ENCODE measurements around the gene AURKA.

Gene AURKA

GRCh38 chr20:56352345-56353055 lies 39.5 kb downstream of the AURKA start:
- H3K79me2 ChIP-seq, result no peaks in the 10 kb centered on the region
- no peak overlapping the region for H3K9ac ChIP-seq
- no peak for TF ChIP-seq CTCF (IDR thresholded peaks at IDR 0.05)
- no peak overlapping the region for H2AFZ ChIP-seq
- no peak overlapping the region for H3K4me3 ChIP-seq (ENCODE audit: low read depth, low read length)
- H3K27ac ChIP-seq, result no peak overlapping the region
- H3K4me1 ChIP-seq, result no peaks in the 10 kb centered on the region
- H3K9me3 ChIP-seq (ENCODE audit: control insufficient read depth, low read length), result no peaks in the 10 kb centered on the region
- H3K4me2 ChIP-seq (ENCODE audit: low read length), result no peak overlapping the region
- H3K36me3 ChIP-seq (ENCODE audit: control insufficient read depth, insufficient read depth, low read length), result no peaks in the 10 kb centered on the region
- no peaks in the 10 kb centered on the region for H3K27me3 ChIP-seq (ENCODE audit: control insufficient read depth, insufficient read depth, low read length)

GRCh38 chr20:56350842-56351241 lies 41.2 kb downstream of the AURKA start:
- Histone ChIP-seq H3K27ac (no peak overlapping the region), H3K4me1 (no peaks in the 10 kb centered on the region), H3K27me3 (ENCODE audit: control insufficient read depth, insufficient read depth, low read length) (no peaks in the 10 kb centered on the region), H3K9ac (no peak overlapping the region), H2AFZ (no peak overlapping the region), H3K36me3 (ENCODE audit: control insufficient read depth, insufficient read depth, low read length) (no peaks in the 10 kb centered on the region), H3K4me3 (ENCODE audit: low read depth, low read length) (no peak overlapping the region), H3K4me2 (ENCODE audit: low read length) (no peak overlapping the region), H3K79me2 (no peaks in the 10 kb centered on the region), H3K9me3 (ENCODE audit: control insufficient read depth, low read length) (no peaks in the 10 kb centered on the region)
- no peak for TF ChIP-seq CTCF (IDR thresholded peaks at IDR 0.05)

DNA sequence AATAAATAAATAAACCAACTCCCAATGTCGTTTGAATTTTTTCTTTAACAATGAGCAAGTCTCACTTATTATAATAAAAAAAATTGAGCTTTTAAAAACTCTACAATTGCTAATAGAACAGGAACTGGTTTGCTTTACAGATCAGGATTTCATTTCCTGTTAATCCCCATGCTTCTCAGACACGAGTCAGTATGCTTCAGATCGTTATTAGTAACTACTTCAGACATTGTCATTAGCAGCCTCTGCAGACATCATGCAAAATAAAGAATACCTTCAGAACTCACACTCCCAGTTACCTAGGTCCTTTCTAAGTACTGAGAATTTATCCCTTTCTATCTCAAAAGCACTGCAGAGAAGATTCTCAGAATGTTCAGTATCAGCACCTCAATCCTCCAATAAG lies 43.3 kb downstream of the AURKA start:
- no peak overlapping the region for H2AFZ ChIP-seq
- no peak for TF ChIP-seq CTCF (IDR thresholded peaks at IDR 0.05)
- H3K9me3 ChIP-seq (ENCODE audit: control insufficient read depth, low read length), result no peaks in the 10 kb centered on the region
- no peak overlapping the region for H3K4me3 ChIP-seq (ENCODE audit: low read depth, low read length)
- no peaks in the 10 kb centered on the region for H3K4me1 ChIP-seq
- no peaks in the 10 kb centered on the region for H3K79me2 ChIP-seq
- H3K36me3 ChIP-seq (ENCODE audit: control insufficient read depth, insufficient read depth, low read length), result no peaks in the 10 kb centered on the region
- no peak overlapping the region for H3K27ac ChIP-seq
- no peak overlapping the region for H3K9ac ChIP-seq
- no peak overlapping the region for H3K4me2 ChIP-seq (ENCODE audit: low read length)
- no peaks in the 10 kb centered on the region for H3K27me3 ChIP-seq (ENCODE audit: control insufficient read depth, insufficient read depth, low read length)

- Histone ChIP-seq H3K27me3 (ENCODE audit: control insufficient read depth, insufficient read depth, low read length) (no peaks in the 10 kb centered on the region), H2AFZ (no peak overlapping the region), H3K27ac (no peak overlapping the region), H3K79me2 (no peaks in the 10 kb centered on the region), H3K4me3 (ENCODE audit: low read depth, low read length) (no peak overlapping the region), H3K36me3 (ENCODE audit: control insufficient read depth, insufficient read depth, low read length) (no peaks in the 10 kb centered on the region), H3K4me2 (ENCODE audit: low read length) (no peak overlapping the region), H3K4me1 (no peaks in the 10 kb centered on the region), H3K9me3 (ENCODE audit: control insufficient read depth, low read length) (no peaks in the 10 kb centered on the region), H3K9ac (no peak overlapping the region)
- TF ChIP-seq CTCF (IDR thresholded peaks at IDR 0.05), result no peak
These were observed 43.7 kb downstream of the AURKA start for GRCh38 chr20:56348305-56348693.

DNA sequence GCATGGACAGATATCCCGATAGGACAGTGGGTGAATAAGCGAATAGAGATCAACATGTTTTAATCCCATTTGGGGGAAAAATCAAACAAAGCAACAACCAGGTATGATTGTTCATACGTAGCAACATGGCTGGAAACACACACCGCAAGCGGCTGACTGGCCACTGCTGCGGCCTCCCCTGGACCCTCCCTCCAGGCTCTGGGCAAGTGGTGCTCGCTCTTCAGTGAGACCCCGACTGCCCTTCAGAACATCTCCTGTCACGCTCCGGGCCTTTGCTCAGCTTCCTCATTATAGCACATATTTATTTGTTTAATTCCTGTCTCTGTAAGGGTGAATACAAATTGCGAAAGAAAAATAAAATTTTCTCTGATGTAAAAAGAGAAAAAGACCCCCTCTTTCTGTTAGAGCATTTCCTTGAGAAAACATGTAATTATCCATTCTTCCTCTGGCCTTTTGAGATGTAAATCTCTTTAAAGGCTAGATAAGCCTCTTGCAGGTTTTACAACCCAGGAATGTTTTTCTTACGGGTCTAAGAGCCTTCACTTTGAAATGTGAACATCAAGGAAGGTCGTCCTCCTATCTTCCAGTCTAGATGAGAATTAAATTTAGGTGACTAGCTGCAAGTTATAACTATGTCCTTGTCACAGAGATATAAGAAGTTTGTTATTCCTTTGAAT lies 44.2 kb downstream of the AURKA start:
- no peaks in the 10 kb centered on the region for H3K4me1 ChIP-seq
- no peak for TF ChIP-seq CTCF (IDR thresholded peaks at IDR 0.05)
- no peak overlapping the region for H3K9ac ChIP-seq
- H3K36me3 ChIP-seq (ENCODE audit: control insufficient read depth, insufficient read depth, low read length), result no peaks in the 10 kb centered on the region
- no peaks in the 10 kb centered on the region for H3K79me2 ChIP-seq
- no peaks in the 10 kb centered on the region for H3K27me3 ChIP-seq (ENCODE audit: control insufficient read depth, insufficient read depth, low read length)
- no peaks in the 10 kb centered on the region for H3K9me3 ChIP-seq (ENCODE audit: control insufficient read depth, low read length)
- H3K4me2 ChIP-seq (ENCODE audit: low read length), result no peak overlapping the region
- no peak overlapping the region for H2AFZ ChIP-seq
- no peak overlapping the region for H3K27ac ChIP-seq
- no peak overlapping the region for H3K4me3 ChIP-seq (ENCODE audit: low read depth, low read length)
